Esophagus mucosa (tissue), 1 donor: ENCODE data around the gene CDK13. TPM values are rescaled to one million over a fixed set of nuclear protein-coding genes. Genes with fewer than 3 reads are reported as not detected.

ENCODE experiments used
- total RNA-seq: library from RNA; stranded (reverse); gene quantifications from one replicate; pipeline ENCODE4 v1.2.4, GENCODE V29; 2023
- donor health status: DM: yes; HTN: yes; CAD: no.

CDK13 gene
- total RNA-seq, 1 donor from 2014 or later = 34.6 TPM

Other genes starting within 250 kb of the CDK13 start
- gene MPLKIP, start 184.4 kb downstream of the CDK13 start, total RNA-seq = 23.3 TPM
- gene SUGCT, start 184.7 kb downstream of the CDK13 start, total RNA-seq = 8.2 TPM